PFSK-1 (cell line): Measurements from ENCODE around the gene ISM1.

Experiments
- FOXP2 ChIP-seq: optimal IDR thresholded peaks from 2 replicates; pipeline ENCODE3; 2011; ENCODE audit warnings: borderline replicate concordance, control low read depth, inconsistent platforms; ENCODE audit not compliant: insufficient read depth; ENCODE audit errors: extremely low read length, extremely low read depth
- POLR2AphosphoS5 ChIP-seq: IDR thresholded peaks from 2 replicates; pipeline ENCODE4 v1.6.1; 2012; ENCODE audit warnings: low read depth, mild to moderate bottlenecking, control low read depth, low read length, moderate library complexity
- SIN3A ChIP-seq: IDR thresholded peaks from 2 replicates; pipeline ENCODE4 v1.6.1; 2012; ENCODE audit warnings: mild to moderate bottlenecking, low read length, moderate library complexity, borderline replicate concordance; ENCODE audit not compliant: insufficient read depth
- TAF1 ChIP-seq: IDR thresholded peaks from 2 replicates; pipeline ENCODE4 v1.6.1; 2012; ENCODE audit warnings: low read length, control low read depth, borderline replicate concordance; ENCODE audit not compliant: insufficient read depth
- TF ChIP-seq, protein P1 (sequence below), 2 experiments: IDR thresholded peaks; 2 replicates each; pipeline versions ENCODE4 v1.6.1 to v1.8.0; 2011 to 2012; ENCODE audit warnings: low read depth in 2 of 2, low read length in 2 of 2, control low read depth in 1 of 2, inconsistent platforms in 1 of 2, mild to moderate bottlenecking in 1 of 2, moderate library complexity in 1 of 2; ENCODE audit not compliant: insufficient read depth in 1 of 2

Gene ISM1

DNA sequence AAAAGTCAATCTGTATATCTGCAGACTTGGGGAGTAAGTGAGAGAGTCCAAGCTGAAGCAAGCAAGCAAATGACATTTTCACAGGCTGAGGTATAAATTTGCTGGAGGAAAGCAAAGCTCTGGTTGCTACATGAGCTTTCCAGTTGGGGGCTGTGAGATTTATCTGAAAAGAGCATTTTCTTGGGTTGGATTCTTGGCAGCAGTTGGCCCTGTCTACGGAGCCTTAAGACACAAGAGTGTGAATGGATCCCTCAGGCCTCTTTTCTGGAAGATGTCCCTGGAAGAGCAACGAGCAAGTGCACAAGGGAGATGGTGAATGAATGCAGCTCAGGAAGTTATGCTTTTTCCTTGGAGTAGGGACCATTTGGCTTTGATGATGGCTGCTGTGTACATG is 30.8 kb downstream of the ISM1 start:
- no peak for TF ChIP-seq POLR2AphosphoS5
- TF ChIP-seq SIN3A, result no peak
- TF ChIP-seq FOXP2, result no peak
- TF ChIP-seq, protein P1, sequence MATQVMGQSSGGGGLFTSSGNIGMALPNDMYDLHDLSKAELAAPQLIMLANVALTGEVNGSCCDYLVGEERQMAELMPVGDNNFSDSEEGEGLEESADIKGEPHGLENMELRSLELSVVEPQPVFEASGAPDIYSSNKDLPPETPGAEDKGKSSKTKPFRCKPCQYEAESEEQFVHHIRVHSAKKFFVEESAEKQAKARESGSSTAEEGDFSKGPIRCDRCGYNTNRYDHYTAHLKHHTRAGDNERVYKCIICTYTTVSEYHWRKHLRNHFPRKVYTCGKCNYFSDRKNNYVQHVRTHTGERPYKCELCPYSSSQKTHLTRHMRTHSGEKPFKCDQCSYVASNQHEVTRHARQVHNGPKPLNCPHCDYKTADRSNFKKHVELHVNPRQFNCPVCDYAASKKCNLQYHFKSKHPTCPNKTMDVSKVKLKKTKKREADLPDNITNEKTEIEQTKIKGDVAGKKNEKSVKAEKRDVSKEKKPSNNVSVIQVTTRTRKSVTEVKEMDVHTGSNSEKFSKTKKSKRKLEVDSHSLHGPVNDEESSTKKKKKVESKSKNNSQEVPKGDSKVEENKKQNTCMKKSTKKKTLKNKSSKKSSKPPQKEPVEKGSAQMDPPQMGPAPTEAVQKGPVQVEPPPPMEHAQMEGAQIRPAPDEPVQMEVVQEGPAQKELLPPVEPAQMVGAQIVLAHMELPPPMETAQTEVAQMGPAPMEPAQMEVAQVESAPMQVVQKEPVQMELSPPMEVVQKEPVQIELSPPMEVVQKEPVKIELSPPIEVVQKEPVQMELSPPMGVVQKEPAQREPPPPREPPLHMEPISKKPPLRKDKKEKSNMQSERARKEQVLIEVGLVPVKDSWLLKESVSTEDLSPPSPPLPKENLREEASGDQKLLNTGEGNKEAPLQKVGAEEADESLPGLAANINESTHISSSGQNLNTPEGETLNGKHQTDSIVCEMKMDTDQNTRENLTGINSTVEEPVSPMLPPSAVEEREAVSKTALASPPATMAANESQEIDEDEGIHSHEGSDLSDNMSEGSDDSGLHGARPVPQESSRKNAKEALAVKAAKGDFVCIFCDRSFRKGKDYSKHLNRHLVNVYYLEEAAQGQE (IDR thresholded peaks at IDR 0.05; ENCODE audit: insufficient read depth in 1 of 2, low read depth in 2 of 2, low read length in 2 of 2), result no peak
- TF ChIP-seq TAF1, result no peak

DNA sequence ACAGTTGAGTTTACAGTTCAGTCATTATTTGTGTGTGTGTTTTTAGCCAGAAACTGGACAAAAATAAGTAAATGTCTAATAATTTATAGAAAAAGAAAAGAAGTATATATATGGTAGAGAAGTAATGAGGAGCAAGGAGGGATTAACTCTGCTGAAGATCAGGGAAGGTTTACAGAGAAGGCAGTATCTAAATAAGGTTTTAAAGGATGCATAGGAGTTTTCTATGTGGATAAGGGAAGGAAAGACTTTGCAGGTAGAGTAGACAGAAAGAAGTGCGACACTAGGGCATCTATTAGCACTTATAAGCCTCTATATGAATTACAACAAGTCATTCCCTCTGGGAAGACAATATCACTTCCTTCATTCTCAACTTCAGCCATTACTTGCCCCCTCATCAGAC is 34.3 kb downstream of the ISM1 start:
- TF ChIP-seq POLR2AphosphoS5 (no peak), FOXP2 (no peak), TAF1 (no peak), SIN3A (no peak)
- TF ChIP-seq, protein P1 (IDR thresholded peaks at IDR 0.05; ENCODE audit: insufficient read depth in 1 of 2, low read depth in 2 of 2, low read length in 2 of 2), result no peak

DNA sequence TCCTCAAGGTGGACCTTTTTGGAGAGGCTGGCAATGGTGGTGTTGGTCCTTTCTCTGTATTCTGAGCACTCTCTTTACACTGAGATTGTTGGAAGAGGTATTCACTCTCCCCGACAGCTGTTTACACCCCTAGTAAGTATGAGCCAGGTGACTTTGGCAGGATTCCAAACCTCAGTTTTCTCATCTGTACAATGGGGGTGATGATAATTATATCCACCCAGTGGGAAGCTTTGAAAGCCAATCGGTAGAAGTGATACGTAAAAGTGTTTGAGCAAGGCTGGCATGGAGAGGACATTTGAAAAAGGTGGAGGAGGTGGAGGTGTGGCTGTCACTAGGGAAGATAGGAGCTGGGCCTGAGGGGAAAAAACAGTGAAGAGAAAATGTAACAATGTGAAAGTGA is 35.5 kb downstream of the ISM1 start:
- TF ChIP-seq SIN3A, result no peak
- TF ChIP-seq FOXP2, result no peak
- no peak for TF ChIP-seq POLR2AphosphoS5
- TF ChIP-seq TAF1, result no peak
- TF ChIP-seq, protein P1 (IDR thresholded peaks at IDR 0.05; ENCODE audit: insufficient read depth in 1 of 2, low read depth in 2 of 2, low read length in 2 of 2), result no peak

DNA sequence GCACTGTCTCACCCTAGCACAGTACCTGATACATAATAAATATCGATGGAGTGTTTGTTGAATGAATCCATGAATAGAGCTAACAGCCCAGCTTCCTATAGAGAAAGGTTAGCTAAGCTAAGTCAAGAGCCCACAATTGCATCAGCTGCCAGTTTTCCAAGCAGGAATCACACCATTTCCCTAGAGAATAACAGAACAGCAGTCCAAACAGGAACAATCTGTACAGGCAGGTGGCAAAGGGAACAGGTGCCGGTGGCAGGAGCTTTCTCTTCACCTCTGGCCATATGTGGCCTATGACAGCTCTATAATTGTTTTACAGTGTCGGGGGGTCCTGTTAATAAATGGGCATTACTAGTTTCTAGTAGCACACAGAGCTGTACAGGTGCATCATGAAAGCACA is 38.8 kb downstream of the ISM1 start:
- TF ChIP-seq TAF1, result no peak

DNA sequence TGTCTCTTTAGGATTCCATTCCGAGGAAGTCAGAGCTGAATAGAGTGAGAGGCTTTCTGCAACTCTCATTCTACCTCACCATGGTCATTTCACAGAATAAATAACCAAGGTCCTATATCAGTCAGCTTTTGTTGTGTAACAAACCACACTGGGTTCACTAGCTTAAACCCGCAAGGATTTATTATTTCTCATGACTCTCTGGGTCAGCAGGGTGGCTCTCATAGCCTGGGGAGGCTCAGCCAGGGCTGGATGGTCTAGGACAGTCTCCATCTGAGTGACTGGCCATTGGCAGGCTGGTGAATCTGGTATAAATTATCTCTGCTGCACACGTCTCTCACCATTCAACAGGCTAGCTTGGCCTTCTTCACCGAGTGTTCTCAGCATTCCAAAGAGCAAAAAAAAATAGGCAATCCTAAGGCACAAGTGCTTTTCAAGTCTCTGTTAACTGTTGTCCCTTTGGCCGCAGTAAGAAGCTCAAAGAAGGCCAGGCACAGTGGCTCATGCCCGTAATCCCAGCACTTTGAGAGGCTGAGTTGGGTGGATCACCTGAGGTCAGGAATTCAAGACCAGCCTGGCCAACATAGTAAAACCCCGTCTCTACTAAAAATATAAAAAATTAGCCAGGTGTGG is 39.7 kb downstream of the ISM1 start:
- no peak for TF ChIP-seq FOXP2
- no peak for TF ChIP-seq TAF1
- TF ChIP-seq, protein P1 (IDR thresholded peaks at IDR 0.05; ENCODE audit: insufficient read depth in 1 of 2, low read depth in 2 of 2, low read length in 2 of 2), result no peak
- TF ChIP-seq POLR2AphosphoS5, result no peak
- TF ChIP-seq SIN3A, result no peak
